Rectal smooth muscle tissue (tissue), 1 donor: Measurements from ENCODE around the gene KCNG2.
A peak's percentile ranks its signal among the peaks of the same experiment; 100 is the strongest.
"Not testable (repeated sequence)": the region's sequence is repeated elsewhere in the genome, so short reads cannot be mapped to it uniquely, and the experiment has no call there.

Experiments used
- H3K27ac ChIP-seq: one replicate; pipeline ENCODE4 v1.7.0; 2013; ENCODE audit warnings: low read depth, low read length, inconsistent platforms
- H3K27me3 ChIP-seq: one replicate; pipeline ENCODE4 v1.7.0; 2013; ENCODE audit warnings: low read length; ENCODE audit not compliant: control insufficient read depth, insufficient read depth
- H3K36me3 ChIP-seq: one replicate; pipeline ENCODE4 v1.7.0; 2013; ENCODE audit warnings: low read length; ENCODE audit not compliant: control insufficient read depth, insufficient read depth
- H3K4me1 ChIP-seq: one replicate; pipeline ENCODE4 v1.7.0; 2013; ENCODE audit warnings: low read length; ENCODE audit not compliant: control insufficient read depth, insufficient read depth
- H3K4me3 ChIP-seq: one replicate; pipeline ENCODE4 v1.7.0; 2013; ENCODE audit warnings: low read length
- H3K9ac ChIP-seq: one replicate; pipeline ENCODE4 v1.7.0; 2013; ENCODE audit warnings: low read length

The KCNG2 gene, protein sequence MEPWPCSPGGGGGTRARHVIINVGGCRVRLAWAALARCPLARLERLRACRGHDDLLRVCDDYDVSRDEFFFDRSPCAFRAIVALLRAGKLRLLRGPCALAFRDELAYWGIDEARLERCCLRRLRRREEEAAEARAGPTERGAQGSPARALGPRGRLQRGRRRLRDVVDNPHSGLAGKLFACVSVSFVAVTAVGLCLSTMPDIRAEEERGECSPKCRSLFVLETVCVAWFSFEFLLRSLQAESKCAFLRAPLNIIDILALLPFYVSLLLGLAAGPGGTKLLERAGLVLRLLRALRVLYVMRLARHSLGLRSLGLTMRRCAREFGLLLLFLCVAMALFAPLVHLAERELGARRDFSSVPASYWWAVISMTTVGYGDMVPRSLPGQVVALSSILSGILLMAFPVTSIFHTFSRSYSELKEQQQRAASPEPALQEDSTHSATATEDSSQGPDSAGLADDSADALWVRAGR

DNA sequence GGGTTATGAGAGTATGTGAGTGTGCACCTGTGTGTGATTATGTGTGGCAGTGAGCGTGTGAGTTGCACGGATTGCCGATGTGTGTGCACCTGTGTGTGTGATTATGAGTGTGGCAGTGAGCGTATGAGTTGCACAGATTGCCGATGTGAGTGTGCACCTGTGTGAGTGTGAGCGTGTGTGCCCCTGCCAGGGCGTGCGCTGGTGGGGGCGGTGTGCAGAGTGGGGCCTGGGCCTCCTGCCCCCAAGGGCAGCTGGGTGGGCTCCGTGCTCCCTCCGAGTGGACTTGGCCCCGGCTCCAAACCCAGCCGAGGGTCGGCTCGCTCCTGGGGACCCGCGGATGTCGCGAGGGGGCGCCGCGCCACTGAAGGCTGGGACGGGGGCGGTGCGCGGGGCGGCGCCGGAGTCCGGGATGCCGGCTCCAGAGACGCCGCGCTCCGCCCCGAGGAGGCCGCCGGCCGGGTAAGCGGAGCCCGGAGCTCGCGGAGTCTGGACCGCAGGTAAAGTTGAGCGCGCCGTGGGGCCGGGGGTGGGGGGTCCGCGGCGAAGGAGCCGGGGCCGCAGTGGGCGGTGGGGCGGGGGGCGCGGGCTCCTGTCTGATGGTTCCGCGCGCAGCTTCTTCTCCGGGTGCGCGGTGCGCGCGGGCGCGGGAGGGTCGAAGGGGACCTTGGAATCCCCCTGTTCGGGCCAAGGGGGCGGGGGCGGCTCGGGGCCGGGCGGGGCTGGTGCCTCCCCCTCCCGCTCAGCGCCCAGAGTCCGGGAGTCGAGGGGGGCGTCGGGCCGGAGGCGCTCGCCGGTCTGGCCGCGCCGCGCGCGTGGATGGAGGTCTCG, at the start of gene KCNG2:
Gene KCNG2 (plus strand): TSS at position 421 of the 828 bp plus-strand sequence. CDS start 65,730 bp downstream, outside the sequence.
- H3K27me3 ChIP-seq, result peaks cover 22% of the 10 kb centered on the region
- no peaks in the 10 kb centered on the region for H3K4me1 ChIP-seq
- no peak within 1 kb of the TSS for H3K9ac ChIP-seq
- no peaks in the 10 kb centered on the region for H3K36me3 ChIP-seq
- H3K27ac ChIP-seq, result no peak within 1 kb of the TSS
- H3K4me3 ChIP-seq, result peak within 1 kb of the TSS; percentile 32

GRCh38 chr18:79748321-79749180, 49.2 kb upstream of the KCNG2 start:
- peaks cover 9% of the 10 kb centered on the region for H3K36me3 ChIP-seq
- no peak overlapping the region for H3K4me3 ChIP-seq

DNA sequence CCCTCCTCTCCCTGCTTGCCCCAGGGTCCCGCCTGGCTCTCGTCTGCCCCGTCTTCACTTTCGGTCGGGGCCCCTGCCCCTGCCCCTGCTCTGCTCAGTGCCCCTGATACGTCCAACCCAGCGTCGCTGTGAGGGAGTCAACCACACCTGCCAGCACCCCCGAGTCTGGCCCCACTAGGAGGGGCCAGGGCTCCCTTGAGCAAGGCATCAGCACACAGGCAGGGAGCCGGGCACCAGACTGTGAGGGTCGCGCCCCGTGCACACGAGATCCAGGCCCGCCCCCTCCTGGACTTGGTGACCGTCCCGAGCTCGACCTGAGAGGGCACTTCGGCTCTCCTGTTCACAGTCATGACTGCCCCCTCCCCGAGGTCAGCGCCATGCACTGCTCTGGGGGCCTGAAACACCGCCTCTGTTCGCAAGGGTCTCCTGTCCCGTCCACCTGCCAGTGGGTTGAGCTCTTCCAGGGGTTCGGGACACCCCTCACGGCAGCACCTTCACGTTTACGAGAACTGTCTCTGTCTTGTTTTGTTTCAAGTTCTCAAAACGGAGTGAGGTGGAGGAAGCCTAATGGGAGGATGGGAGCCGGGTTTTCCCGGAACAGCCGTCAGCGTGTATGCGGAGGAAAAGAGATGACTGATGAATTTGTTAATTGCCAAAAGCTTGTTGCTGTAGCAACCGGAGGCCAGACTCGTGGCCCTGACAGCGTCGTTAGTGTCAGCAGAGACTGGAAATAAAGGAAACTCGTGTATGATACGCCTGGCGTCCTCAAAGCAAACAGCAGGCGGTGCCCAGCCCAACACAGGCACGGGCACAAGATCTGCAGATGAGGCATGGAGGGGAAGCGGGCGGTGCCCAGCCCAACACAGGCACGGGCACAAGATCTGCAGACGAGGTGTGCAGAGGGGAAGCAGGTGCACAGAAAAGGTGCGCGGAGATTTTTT, 48.2 kb upstream of the KCNG2 start:
- H3K36me3 ChIP-seq, result peaks cover 12% of the 10 kb centered on the region
- no peak overlapping the region for H3K27ac ChIP-seq
- no peaks in the 10 kb centered on the region for H3K27me3 ChIP-seq
- no peaks in the 10 kb centered on the region for H3K4me1 ChIP-seq
- no peak overlapping the region for H3K4me3 ChIP-seq
- H3K9ac ChIP-seq, result no peak overlapping the region

More at GRCh38 chr18:79748321-79749180, 49.2 kb upstream of the KCNG2 start:
- H3K27me3 ChIP-seq, result no peaks in the 10 kb centered on the region
- no peak overlapping the region for H3K27ac ChIP-seq
- H3K9ac ChIP-seq, result no peak overlapping the region
- no peaks in the 10 kb centered on the region for H3K4me1 ChIP-seq

DNA sequence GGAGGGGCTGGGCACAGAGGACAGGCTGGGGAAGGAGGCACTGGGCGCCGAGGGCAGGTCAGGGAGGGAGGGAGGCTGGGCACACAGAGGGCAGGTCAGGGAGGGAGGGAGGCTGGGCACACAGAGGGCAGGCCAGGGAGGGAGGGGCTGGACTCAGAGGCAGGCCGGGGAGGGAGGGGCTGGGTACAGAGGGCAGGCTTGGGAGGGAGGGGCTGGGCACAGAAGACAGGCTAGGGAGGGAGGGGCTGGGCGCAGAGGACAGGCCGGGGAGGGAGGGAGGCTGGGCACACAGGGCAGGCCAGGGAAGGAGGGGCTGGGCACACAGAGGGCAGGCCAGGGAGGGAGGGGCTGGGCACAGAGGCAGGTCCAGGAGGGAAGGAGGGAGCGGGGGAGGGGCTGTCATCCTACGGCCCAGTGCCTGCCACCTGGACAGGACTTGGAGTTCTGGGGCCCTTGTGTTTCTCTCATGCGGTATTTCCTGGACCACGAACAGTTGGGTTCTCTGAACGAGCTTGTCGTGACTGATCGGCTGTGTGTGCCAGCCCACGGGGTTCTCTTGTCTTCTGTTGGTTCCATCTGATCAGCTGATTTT, 46.7 kb upstream of the KCNG2 start:
- no peaks in the 10 kb centered on the region for H3K4me1 ChIP-seq
- H3K27me3 ChIP-seq, result no peaks in the 10 kb centered on the region
- H3K36me3 ChIP-seq, result peaks cover 12% of the 10 kb centered on the region
- no peak overlapping the region for H3K27ac ChIP-seq
- no peak overlapping the region for H3K9ac ChIP-seq
- H3K4me3 ChIP-seq, result no peak overlapping the region

- H3K36me3 ChIP-seq, result peaks cover 12% of the 10 kb centered on the region
- H3K4me3 ChIP-seq, result not testable (repeated sequence)
These were observed 45.7 kb upstream of the KCNG2 start for GRCh38 chr18:79751918-79752578.

DNA sequence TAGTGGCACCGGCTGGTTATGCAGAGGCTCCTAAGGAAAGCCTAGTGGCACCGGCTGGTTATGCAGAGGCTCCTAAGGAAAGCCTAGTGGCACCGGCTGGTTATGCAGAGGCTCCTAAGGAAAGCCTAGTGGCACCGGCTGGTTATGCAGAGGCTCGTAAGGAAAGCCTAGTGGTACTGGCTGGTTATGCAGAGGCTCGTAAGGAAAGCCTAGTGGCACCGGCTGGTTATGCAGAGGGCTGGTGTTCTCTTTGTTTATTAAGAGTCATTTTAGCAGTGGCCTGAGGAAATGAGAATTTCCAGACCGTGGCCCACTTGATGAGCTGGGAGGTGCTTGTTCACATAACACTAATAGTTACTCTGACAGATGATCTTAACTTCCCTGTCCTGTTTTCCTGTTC, 44.8 kb upstream of the KCNG2 start:
- H3K27ac ChIP-seq, H3K4me3 ChIP-seq, H3K9ac ChIP-seq, H3K27me3 ChIP-seq, H3K4me1 ChIP-seq: not testable (repeated sequence)
- peaks cover 12% of the 10 kb centered on the region for H3K36me3 ChIP-seq

More at GRCh38 chr18:79751918-79752578, 45.7 kb upstream of the KCNG2 start:
- not testable (repeated sequence) for H3K9ac ChIP-seq, H3K27me3 ChIP-seq, H3K4me1 ChIP-seq, H3K27ac ChIP-seq

- no peak overlapping the region for H3K9ac ChIP-seq
- no peak overlapping the region for H3K4me3 ChIP-seq
- H3K4me1 ChIP-seq, result no peaks in the 10 kb centered on the region
- H3K36me3 ChIP-seq, result peaks cover 12% of the 10 kb centered on the region
- H3K27ac ChIP-seq, result no peak overlapping the region
- no peaks in the 10 kb centered on the region for H3K27me3 ChIP-seq
These were observed 44.3 kb upstream of the KCNG2 start for GRCh38 chr18:79753391-79753851.

GRCh38 chr18:79754022-79754761, 43.5 kb upstream of the KCNG2 start:
- Histone ChIP-seq H3K27me3 (no peaks in the 10 kb centered on the region), H3K36me3 (peaks cover 10% of the 10 kb centered on the region), H3K9ac (no peak overlapping the region), H3K27ac (no peak overlapping the region), H3K4me1 (no peaks in the 10 kb centered on the region), H3K4me3 (no peak overlapping the region)

GRCh38 chr18:79754831-79755351, 42.8 kb upstream of the KCNG2 start:
- Histone ChIP-seq H3K27me3 (no peaks in the 10 kb centered on the region), H3K36me3 (peaks cover 10% of the 10 kb centered on the region)

GRCh38 chr18:79755496-79756142, 42.1 kb upstream of the KCNG2 start:
- H3K4me3 ChIP-seq, result no peak overlapping the region
- no peak overlapping the region for H3K27ac ChIP-seq
- no peak overlapping the region for H3K9ac ChIP-seq
- H3K4me1 ChIP-seq, result no peaks in the 10 kb centered on the region
- no peaks in the 10 kb centered on the region for H3K27me3 ChIP-seq
- H3K36me3 ChIP-seq, result peaks cover 10% of the 10 kb centered on the region

More at GRCh38 chr18:79754831-79755351, 42.8 kb upstream of the KCNG2 start:
- Histone ChIP-seq H3K9ac (no peak overlapping the region), H3K4me1 (no peaks in the 10 kb centered on the region), H3K4me3 (no peak overlapping the region), H3K27ac (no peak overlapping the region)
